Measurements from ENCODE around the gene EFEMP1.

Gene EFEMP1

GRCh38 chr2:55826246-55826645 is 97.3 kb downstream of the EFEMP1 start:
- no peak for DNase-seq (ENCODE audit: low read depth)

GRCh38 chr2:55824551-55825096 is 99.0 kb downstream of the EFEMP1 start:
- DNase-seq (ENCODE audit: low read depth): no peak

Measured in stimulated activated CD8-positive, alpha-beta memory T cell treated with anti-CD3 and anti-CD28 coated beads, Interleukin-4, amount 100 ng/mL, for 24 hours (primary cell).